ENCODE data around the gene MAGI2.

MAGI2 gene

GRCh38 chr7:78939669-78940068 lies 513.8 kb downstream of the MAGI2 start:
- no peak for DNase-seq (ENCODE audit: low read depth in 2 of 2)

GRCh38 chr7:78924581-78924980 lies 528.9 kb downstream of the MAGI2 start:
- DNase-seq (ENCODE audit: low read depth in 2 of 2) = no peak

GRCh38 chr7:78912781-78913180 lies 540.7 kb downstream of the MAGI2 start:
- DNase-seq (ENCODE audit: low read depth in 2 of 2) = no peak

DNA sequence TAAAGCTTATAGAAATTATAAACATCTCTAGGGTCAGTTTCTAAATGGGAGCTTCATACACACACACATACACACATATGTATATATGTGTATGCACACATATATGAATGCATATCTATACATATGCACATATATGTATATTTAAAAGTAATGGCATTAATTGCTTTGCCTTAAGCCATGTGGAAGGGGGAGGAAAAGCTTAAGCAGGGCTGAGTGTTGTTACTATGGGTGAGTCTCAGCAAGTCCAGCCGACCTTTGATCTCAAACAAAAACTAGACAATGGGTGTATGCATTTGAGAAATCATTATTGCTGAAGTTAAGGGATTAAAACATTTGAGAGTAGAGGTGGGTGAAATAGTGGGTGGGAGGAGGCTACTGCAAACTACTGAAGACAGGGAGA lies 546.7 kb downstream of the MAGI2 start:
- DNase-seq (ENCODE audit: low read depth in 2 of 2) = no peak

- no peak for DNase-seq (ENCODE audit: low read depth in 2 of 2)
Measured at GRCh38 chr7:78905436-78905835, 548.0 kb downstream of the MAGI2 start.

DNA sequence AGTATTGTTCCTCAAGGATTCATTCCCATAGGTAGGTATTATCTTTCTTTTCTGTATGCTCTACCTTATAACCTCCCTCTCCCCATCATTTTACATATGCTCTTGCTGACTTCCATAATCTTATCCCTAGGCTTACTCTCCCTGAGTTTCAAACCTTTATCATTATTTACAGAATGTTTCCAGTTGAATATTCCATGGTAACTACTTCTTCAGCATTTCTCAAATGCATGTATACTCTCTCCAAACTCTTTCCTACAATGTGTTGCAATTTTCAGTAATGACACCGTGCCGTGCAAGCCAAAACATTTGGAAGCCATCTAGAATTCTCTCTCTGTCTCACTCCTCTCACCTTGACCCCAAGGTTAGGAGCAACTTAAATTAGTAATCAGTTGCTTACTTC lies 548.5 kb downstream of the MAGI2 start:
- no peak for DNase-seq (ENCODE audit: low read depth in 2 of 2)

GRCh38 chr7:78901566-78901965 lies 551.9 kb downstream of the MAGI2 start:
- no peak for DNase-seq (ENCODE audit: low read depth in 2 of 2)

DNA sequence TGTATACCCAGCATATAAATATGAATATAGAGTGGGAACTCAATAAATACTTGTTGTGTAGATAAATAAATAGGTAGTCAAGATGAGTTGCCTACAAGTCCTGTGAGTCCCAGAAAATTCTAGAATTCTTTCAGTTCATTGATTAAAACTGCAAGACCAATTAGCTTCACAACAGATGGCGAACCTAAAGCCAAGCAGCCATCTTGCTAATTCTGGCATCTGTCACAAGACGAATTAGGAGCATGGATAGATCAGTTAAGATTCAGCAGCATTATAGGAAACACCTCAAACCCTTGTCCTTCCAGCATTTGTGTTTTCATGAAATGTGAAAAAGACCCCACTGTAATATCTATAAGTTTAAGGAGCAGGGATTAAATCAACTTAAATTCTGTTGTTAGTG lies 552.7 kb downstream of the MAGI2 start:
- DNase-seq (ENCODE audit: low read depth in 2 of 2) = no peak

DNA sequence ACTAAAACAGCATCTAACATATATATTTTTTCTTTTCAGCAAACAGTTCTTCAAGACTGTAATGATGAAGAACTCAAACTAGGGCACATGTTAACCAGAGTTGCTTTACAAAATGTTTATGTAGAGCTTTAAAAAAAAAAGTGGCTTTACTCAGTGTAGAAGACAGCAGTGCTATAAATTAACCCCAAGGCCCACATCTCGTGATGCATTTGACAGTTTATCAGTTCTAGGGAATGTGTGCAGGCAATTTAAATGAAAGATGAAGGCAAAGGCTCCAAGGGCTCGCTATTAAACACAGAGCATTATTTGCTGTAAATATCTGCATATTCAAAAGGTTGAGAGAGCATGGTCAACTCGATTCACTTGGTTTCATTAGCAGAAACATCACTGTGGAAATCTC lies 558.1 kb downstream of the MAGI2 start:
- DNase-seq (ENCODE audit: low read depth in 2 of 2) = no peak

DNA sequence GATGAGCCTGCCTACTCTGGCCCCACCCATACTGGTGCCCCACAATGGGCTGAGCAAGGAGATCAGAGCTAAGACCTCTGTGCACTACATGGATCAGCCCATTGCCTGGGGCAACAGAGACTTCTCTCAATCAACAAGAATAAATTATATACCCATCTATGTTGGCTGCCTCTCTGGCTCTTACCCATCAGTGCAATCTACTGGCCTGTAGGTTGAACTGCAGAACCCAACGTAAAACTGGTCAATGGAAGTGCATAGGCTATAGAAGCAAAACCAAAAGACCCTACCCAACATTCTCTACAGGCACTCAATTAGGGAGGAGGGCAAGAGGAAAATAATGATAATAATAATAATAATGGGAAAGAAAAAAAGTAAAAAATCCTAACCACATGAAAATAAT lies 574.3 kb downstream of the MAGI2 start:
- DNase-seq (ENCODE audit: low read depth in 2 of 2) = no peak

GRCh38 chr7:78873117-78873516 lies 580.4 kb downstream of the MAGI2 start:
- DNase-seq (ENCODE audit: low read depth in 2 of 2) = no peak

GRCh38 chr7:78864339-78864738 lies 589.1 kb downstream of the MAGI2 start:
- DNase-seq (ENCODE audit: low read depth in 2 of 2) = no peak

DNA sequence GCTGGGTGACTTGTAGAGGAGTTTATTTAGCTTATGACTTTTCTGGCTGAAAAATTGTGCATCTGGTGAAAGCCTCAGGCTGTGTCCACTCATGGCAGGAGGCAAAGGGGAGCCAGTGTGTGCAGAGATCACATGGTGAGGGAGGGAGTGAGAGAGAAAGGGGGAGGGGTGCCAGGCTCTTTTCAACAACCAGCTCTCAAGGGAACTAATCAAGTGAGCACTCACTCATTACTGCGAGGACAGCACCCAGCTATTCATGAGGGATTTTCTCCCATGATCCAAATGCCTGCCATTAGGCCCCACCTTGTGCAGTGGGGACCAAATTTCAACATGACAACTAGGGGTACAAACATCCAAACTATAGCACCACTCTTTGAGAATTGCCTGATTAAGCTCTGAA lies 590.2 kb downstream of the MAGI2 start:
- no peak for DNase-seq (ENCODE audit: low read depth in 2 of 2)

DNA sequence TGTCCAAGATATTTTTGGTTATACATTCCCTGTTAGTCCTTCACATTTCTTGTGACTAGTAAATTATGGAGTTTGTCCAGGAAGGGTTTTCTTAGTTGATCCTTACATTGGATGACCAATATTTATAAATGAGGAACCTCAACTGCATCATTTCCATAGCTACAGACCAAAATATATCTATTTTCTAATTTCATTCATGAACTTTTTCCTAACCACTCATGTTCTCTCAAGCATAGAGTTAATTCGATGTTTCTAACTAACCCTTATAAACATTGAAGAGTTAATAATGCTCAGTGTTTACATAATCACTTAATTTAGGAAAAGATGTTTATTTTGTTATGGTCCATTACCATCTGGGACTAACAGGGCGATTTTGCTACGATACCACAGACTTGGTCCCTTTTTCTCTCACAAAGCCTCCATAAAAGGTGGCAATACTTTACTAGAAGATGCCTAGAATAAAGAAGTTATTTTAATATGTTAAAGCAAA lies 591.0 kb downstream of the MAGI2 start:
- no peak for DNase-seq (ENCODE audit: low read depth in 2 of 2)

- DNase-seq (ENCODE audit: low read depth in 2 of 2) = no peak
Measured at GRCh38 chr7:78852951-78853350, 600.5 kb downstream of the MAGI2 start.

GRCh38 chr7:78850093-78850740 lies 603.2 kb downstream of the MAGI2 start:
- DNase-seq (ENCODE audit: low read depth in 2 of 2) = no peak

- no peak for DNase-seq (ENCODE audit: low read depth in 2 of 2)
Measured at GRCh38 chr7:78845155-78845554, 608.3 kb downstream of the MAGI2 start.

DNA sequence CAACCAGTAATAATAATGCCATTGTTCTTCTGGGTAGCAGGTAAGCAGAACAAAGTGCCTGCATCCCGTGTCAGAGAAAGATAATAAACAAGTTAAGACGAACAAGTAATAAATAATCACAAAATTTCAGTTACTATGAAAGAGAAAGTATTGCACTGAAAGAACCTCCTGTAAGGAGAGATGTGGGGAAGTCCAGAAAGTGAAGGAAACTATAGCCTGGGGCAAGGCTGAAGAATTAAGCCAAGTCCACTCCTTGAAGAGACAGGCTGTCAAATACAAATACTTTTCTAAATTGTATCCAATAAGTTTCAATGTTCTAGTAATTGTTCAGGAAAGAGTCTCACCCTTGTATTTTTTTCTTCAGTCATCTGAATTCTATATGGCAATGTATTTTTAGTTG lies 611.4 kb downstream of the MAGI2 start:
- DNase-seq (ENCODE audit: low read depth in 2 of 2) = no peak

DNA sequence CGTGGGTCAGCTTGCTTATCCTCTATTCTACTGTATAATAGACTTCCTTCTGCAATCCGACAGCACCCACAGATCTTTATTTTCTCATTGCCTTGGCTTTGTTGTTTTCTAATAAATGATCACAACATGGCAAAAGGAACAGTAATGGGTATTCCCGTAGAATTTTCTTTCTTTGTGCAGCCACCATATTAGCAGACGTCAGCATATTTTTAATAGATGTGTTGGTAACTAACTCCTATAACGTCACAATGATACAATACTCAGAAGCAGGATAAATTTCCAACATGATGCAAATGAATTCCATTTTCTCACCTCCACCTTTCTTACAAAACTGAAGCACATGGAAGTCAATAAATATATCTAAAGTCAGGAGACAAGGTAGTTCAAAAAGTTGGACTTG lies 617.6 kb downstream of the MAGI2 start:
- DNase-seq (ENCODE audit: low read depth in 2 of 2) = no peak

DNA sequence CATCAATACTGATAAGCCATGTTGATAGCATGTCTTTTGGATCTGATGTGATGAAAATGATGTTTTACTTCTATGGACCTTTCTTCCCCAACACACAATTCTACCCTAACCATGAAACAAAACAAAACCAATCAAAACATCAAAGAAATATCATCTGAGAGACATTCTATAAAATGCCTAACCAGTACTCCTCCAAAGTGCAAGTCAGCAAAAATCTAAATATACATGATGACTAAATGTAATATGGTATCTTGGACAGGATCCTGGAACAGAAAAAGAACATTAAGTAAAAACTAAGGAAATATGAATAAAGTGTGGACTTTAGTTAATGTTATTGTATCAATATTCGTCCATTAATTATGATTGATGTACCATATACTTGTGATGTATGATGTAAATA lies 625.1 kb downstream of the MAGI2 start:
- no peak for DNase-seq (ENCODE audit: low read depth in 2 of 2)

- no peak for DNase-seq (ENCODE audit: low read depth in 2 of 2)
Measured at GRCh38 chr7:78803501-78804127, 649.9 kb downstream of the MAGI2 start.

DNA sequence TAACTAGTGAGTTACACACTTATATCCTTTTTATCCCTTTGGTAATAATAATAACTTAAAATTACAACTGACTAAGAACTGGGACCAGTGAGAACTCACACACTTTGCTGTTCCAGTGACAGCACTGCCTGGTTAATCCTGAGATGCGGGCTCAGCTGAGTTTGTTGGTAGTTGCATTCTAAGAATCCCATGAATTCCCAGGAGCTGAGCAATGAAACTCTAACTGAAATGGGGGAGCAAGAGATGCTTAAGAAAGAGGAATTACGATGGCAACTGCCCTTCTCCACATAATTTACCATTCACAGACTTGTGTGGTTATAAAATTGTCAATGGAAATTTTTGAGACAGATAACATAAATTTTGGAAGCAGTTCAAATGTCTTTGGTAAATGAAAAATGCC lies 659.4 kb downstream of the MAGI2 start:
- no peak for DNase-seq (ENCODE audit: low read depth in 2 of 2)

DNA sequence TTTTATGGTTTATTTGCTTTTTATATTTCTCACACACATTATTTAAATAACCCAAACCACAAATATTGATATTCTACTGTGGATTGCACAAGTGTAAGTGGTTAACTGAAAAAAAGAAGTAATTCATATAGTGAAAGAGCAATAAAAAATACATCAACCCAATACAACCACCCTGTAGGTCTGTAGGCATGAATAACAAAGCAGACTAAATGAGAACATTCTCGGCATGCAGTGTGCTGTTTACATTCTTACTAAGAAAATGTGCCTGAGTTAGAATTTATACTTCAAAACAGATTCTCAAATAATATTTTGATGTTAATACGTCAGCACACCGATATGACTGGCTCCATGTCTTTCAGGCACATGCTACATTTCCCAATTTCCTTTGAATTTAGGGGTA lies 660.8 kb downstream of the MAGI2 start:
- DNase-seq (ENCODE audit: low read depth in 2 of 2) = no peak

GRCh38 chr7:78792006-78792405 lies 661.5 kb downstream of the MAGI2 start:
- no peak for DNase-seq (ENCODE audit: low read depth in 2 of 2)

Data from stimulated activated CD4-positive, alpha-beta T cell treated with anti-CD3 and anti-CD28 coated beads, Interleukin-15, amount 100 ng/mL, for 48 hours (primary cell).